Fibroblast of lung (primary cell): ENCODE data around the gene CD82. TPM values are rescaled to one million over a fixed set of nuclear protein-coding genes. Genes with fewer than 3 reads are reported as not detected.

Experiments used
- DNase-seq, 2 donors: peaks; one replicate each; pipeline versions ENCODE4 v3.0.0 to v3.0.0-alpha.2; 2010; ENCODE audit warnings: low read depth in 2 of 2
- H2AFZ ChIP-seq: 2 replicates; pipeline ENCODE4 v1.5.1; 2012; ENCODE audit warnings: low read length, control low read depth, inconsistent platforms
- H3K27ac ChIP-seq: 2 replicates; pipeline ENCODE4 v1.5.1; 2011; ENCODE audit warnings: low read length, control low read depth; ENCODE audit not compliant: insufficient read depth
- H3K27me3 ChIP-seq: 2 replicates; pipeline ENCODE4 v1.5.1; 2011; ENCODE audit warnings: mild to moderate bottlenecking, low read length; ENCODE audit not compliant: control insufficient read depth, insufficient read depth
- H3K36me3 ChIP-seq: 2 replicates; pipeline ENCODE4 v1.5.1; 2011; ENCODE audit warnings: low read length; ENCODE audit not compliant: control insufficient read depth, insufficient read depth
- H3K4me1 ChIP-seq: 2 replicates; pipeline ENCODE4 v1.5.1; 2011; ENCODE audit warnings: low read length; ENCODE audit not compliant: control insufficient read depth, insufficient read depth; ENCODE audit errors: extremely low read depth
- H3K4me2 ChIP-seq: 2 replicates; pipeline ENCODE4 v1.5.1; 2011; ENCODE audit warnings: low read length, control low read depth; ENCODE audit not compliant: insufficient read depth; ENCODE audit errors: extremely low read depth
- H3K4me3 ChIP-seq, 4 experiments: fragments of 200-600 bp in 1 of 4; sonication (generic) in 1 of 4; replicated peaks in 1 of 4; 2 replicates each; pipeline ENCODE4 v1.5.1; 2011 to 2016; ENCODE audit warnings: low read length in 4 of 4, low read depth in 3 of 4, mild to moderate bottlenecking in 3 of 4, control low read depth in 2 of 4, inconsistent platforms in 1 of 4, mixed read lengths in 1 of 4; ENCODE audit not compliant: insufficient read depth in 1 of 4; ENCODE audit errors: control extremely low read depth in 1 of 4
- H3K79me2 ChIP-seq: 2 replicates; pipeline ENCODE4 v1.5.1; 2012; ENCODE audit warnings: mild to moderate bottlenecking, low read length, inconsistent platforms; ENCODE audit not compliant: control insufficient read depth, insufficient read depth
- H3K9ac ChIP-seq: 2 replicates; pipeline ENCODE4 v1.5.1; 2011; ENCODE audit warnings: mild to moderate bottlenecking, low read length, control low read depth; ENCODE audit not compliant: insufficient read depth
- H3K9me3 ChIP-seq: 2 replicates; pipeline ENCODE4 v1.5.1; 2012; ENCODE audit warnings: low read depth, low read length; ENCODE audit not compliant: control insufficient read depth, insufficient read depth
- H4K20me1 ChIP-seq: 2 replicates; pipeline ENCODE4 v1.5.1; 2011; ENCODE audit warnings: low read length; ENCODE audit not compliant: control insufficient read depth, insufficient read depth; ENCODE audit errors: extremely low read depth
- EZH2 ChIP-seq: IDR thresholded peaks from 2 replicates; pipeline ENCODE4 v1.5.1; 2012; ENCODE audit warnings: low read length, control low read depth, mild to moderate bottlenecking; ENCODE audit errors: missing control alignments
- polyA plus RNA-seq, 2 donors: library from polyadenylated mRNA; depleted of rRNA in 1 of 2; stranded (reverse) in 1 of 2; unstranded in 1 of 2; fragments of >200 nt; gene quantifications; 2 replicates each; pipeline ENCODE4 v1.2.1, GENCODE V29; 2011 to 2012; ENCODE audit warnings: missing spikeins in 1 of 2
- total RNA-seq: library from RNA; depleted of rRNA; stranded (reverse); fragments of >200 nt; gene quantifications from 2 replicates; pipeline ENCODE4 v1.2.1, GENCODE V29; 2014
- TF ChIP-seq, protein P1 (sequence below), 2 donors: IDR thresholded peaks in 1 of 2; conservative IDR thresholded peaks in 1 of 2; 1 replicate in 1 of 2; 2 replicates in 1 of 2; pipeline ENCODE4 v1.5.1; 2011 to 2012; ENCODE audit warnings: low read length in 2 of 2, control low read depth in 1 of 2, inconsistent platforms in 1 of 2, low read depth in 1 of 2, mild to moderate bottlenecking in 1 of 2

CD82 gene
- total and polyA plus RNA-seq, 2 donors (not counting 1 experiment from before 2014, with no cell fraction given) = 54.2 to 114 TPM

DNA sequence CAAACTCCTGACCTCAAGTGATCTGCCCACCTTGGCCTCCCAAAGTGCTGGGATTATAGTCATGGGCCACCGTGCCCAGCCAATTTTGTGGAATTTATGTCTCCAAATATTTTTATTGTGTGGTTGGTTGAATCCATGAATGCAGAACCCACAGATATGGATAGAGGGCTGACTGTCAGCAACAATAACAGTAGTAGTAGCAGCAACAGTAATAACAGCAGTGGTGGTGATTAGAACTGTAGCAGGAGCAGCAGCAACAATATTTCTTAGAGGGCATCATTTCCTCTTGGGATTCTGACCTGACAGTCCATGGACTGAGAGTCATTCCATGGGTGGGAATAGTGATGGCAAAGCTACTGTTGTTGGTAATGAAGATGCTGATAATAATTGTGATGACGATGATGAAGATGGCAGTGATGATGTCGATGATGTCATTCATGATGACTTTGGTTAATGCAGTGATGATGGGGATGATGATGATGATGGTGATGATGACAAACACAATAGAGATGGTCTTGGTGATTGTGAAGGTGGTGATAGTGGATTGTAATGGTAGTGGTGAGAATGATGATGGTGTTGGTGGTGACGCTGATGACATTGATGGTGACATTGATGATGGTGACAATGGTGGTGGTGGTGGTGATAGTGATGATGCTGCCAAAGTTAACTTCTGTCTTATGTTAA is 13.9 kb upstream of the CD82 start:
- no peak overlapping the region for H3K4me3 ChIP-seq

GRCh38 chr11:44555031-44555800 is 10.2 kb upstream of the CD82 start:
- Histone ChIP-seq H3K9me3 (no peaks in the 10 kb centered on the region), H3K4me3 (no peak overlapping the region), H3K4me2 (no peak overlapping the region), H3K27ac (no peak overlapping the region), H3K9ac (no peak overlapping the region), H2AFZ (no peak overlapping the region), H4K20me1 (no peaks in the 10 kb centered on the region), H3K4me1 (no peaks in the 10 kb centered on the region), H3K79me2 (no peaks in the 10 kb centered on the region), H3K27me3 (no peaks in the 10 kb centered on the region), H3K36me3 (no peaks in the 10 kb centered on the region)
- no peak for TF ChIP-seq EZH2
- TF ChIP-seq, protein P1, sequence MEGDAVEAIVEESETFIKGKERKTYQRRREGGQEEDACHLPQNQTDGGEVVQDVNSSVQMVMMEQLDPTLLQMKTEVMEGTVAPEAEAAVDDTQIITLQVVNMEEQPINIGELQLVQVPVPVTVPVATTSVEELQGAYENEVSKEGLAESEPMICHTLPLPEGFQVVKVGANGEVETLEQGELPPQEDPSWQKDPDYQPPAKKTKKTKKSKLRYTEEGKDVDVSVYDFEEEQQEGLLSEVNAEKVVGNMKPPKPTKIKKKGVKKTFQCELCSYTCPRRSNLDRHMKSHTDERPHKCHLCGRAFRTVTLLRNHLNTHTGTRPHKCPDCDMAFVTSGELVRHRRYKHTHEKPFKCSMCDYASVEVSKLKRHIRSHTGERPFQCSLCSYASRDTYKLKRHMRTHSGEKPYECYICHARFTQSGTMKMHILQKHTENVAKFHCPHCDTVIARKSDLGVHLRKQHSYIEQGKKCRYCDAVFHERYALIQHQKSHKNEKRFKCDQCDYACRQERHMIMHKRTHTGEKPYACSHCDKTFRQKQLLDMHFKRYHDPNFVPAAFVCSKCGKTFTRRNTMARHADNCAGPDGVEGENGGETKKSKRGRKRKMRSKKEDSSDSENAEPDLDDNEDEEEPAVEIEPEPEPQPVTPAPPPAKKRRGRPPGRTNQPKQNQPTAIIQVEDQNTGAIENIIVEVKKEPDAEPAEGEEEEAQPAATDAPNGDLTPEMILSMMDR (conservative IDR thresholded peaks at IDR 0.05 in 1 of 2, IDR thresholded peaks at IDR 0.05 in 1 of 2; ENCODE audit: low read depth in 1 of 2, low read length in 2 of 2) = no peak
- no peak for DNase-seq

More for the DNA sequence above, 13.9 kb upstream of the CD82 start:
- no peak for TF ChIP-seq EZH2
- TF ChIP-seq, protein P1 (conservative IDR thresholded peaks at IDR 0.05 in 1 of 2, IDR thresholded peaks at IDR 0.05 in 1 of 2; ENCODE audit: low read depth in 1 of 2, low read length in 2 of 2) = no peak
- Histone ChIP-seq H4K20me1 (no peaks in the 10 kb centered on the region), H3K36me3 (no peaks in the 10 kb centered on the region), H2AFZ (no peak overlapping the region), H3K4me2 (no peak overlapping the region), H3K9ac (no peak overlapping the region), H3K79me2 (no peaks in the 10 kb centered on the region), H3K27me3 (no peaks in the 10 kb centered on the region), H3K9me3 (no peaks in the 10 kb centered on the region), H3K4me1 (no peaks in the 10 kb centered on the region), H3K27ac (no peak overlapping the region)
- DNase-seq = no peak

- TF ChIP-seq EZH2 = no peak
- TF ChIP-seq, protein P1 (conservative IDR thresholded peaks at IDR 0.05 in 1 of 2, IDR thresholded peaks at IDR 0.05 in 1 of 2; ENCODE audit: low read depth in 1 of 2, low read length in 2 of 2) = peak; percentile 74 to 83
- H3K4me2 ChIP-seq = no peak overlapping the region
Observed at GRCh38 chr11:44556735-44557409, 8.6 kb upstream of the CD82 start.

More at GRCh38 chr11:44556735-44557409, 8.6 kb upstream of the CD82 start:
- Histone ChIP-seq H2AFZ (no peak overlapping the region), H3K9ac (no peak overlapping the region), H3K9me3 (no peaks in the 10 kb centered on the region), H3K27ac (no peak overlapping the region), H3K79me2 (no peaks in the 10 kb centered on the region), H3K4me3 (no peak overlapping the region), H4K20me1 (no peaks in the 10 kb centered on the region), H3K27me3 (no peaks in the 10 kb centered on the region), H3K4me1 (no peaks in the 10 kb centered on the region), H3K36me3 (no peaks in the 10 kb centered on the region)
- peak; percentile 31 to 69 for DNase-seq
